Liver (tissue), 3 donors: ENCODE results near the gene PPP1R1A.

Experiments used
- ATF3 ChIP-seq: IDR thresholded peaks from 2 replicates; pipeline ENCODE4 v1.6.1; 2016; ENCODE audit warnings: antibody characterized with exemption
- CTCF ChIP-seq: fragments of 150-350 bp; IDR thresholded peaks from 2 replicates; pipeline ENCODE4 v1.5.1; 2017; ENCODE audit warnings: improper control_type of control experiment, low read depth, low read length; ENCODE audit not compliant: missing input control
- FOXA1 ChIP-seq: IDR thresholded peaks from 2 replicates; pipeline ENCODE4 v1.6.1; 2016; ENCODE audit warnings: antibody characterized with exemption
- GABPA ChIP-seq, 2 donors: IDR thresholded peaks in 1 of 2; conservative IDR thresholded peaks in 1 of 2; 2 replicates each; pipeline ENCODE4 v1.6.1; 2016; ENCODE audit warnings: antibody characterized with exemption in 2 of 2, mild to moderate bottlenecking in 1 of 2, moderate library complexity in 1 of 2
- HNF4G ChIP-seq: IDR thresholded peaks from 2 replicates; pipeline ENCODE4 v1.6.1; 2016; ENCODE audit warnings: antibody characterized with exemption
- MAX ChIP-seq: IDR thresholded peaks from 2 replicates; pipeline ENCODE4 v1.6.1; 2016; ENCODE audit warnings: antibody characterized with exemption
- RAD21 ChIP-seq, 2 donors: IDR thresholded peaks; 2 replicates each; pipeline ENCODE4 v1.6.1; 2016; ENCODE audit warnings: antibody characterized with exemption in 2 of 2, mild to moderate bottlenecking in 2 of 2
- REST ChIP-seq: IDR thresholded peaks from 2 replicates; pipeline ENCODE4 v1.6.1; 2016; ENCODE audit warnings: antibody characterized with exemption, mild to moderate bottlenecking
- SP1 ChIP-seq: IDR thresholded peaks from 2 replicates; pipeline ENCODE4 v1.6.1; 2018; ENCODE audit warnings: antibody characterized with exemption, mild to moderate bottlenecking
- TAF1 ChIP-seq: conservative IDR thresholded peaks from 2 replicates; pipeline ENCODE4 v1.6.1; 2016; ENCODE audit warnings: antibody characterized with exemption, mild to moderate bottlenecking
- YY1 ChIP-seq: IDR thresholded peaks from 2 replicates; pipeline ENCODE4 v1.6.1; 2016; ENCODE audit warnings: antibody characterized with exemption, mild to moderate bottlenecking
- ZBTB33 ChIP-seq: IDR thresholded peaks from 2 replicates; pipeline ENCODE4 v1.6.1; 2016; ENCODE audit warnings: antibody characterized with exemption
- donor health status: healthy.
- donor health status: healthy.

- TF ChIP-seq CTCF, result no peak
- no peak for TF ChIP-seq ATF3
- TF ChIP-seq ZBTB33, result no peak
- no peak for TF ChIP-seq YY1
- TF ChIP-seq SP1, result no peak
- TF ChIP-seq MAX, result no peak
- no peak for TF ChIP-seq RAD21 (IDR thresholded peaks at IDR 0.05)
- TF ChIP-seq REST, result no peak
- TF ChIP-seq GABPA (IDR thresholded peaks at IDR 0.05 in 1 of 2, conservative IDR thresholded peaks at IDR 0.05 in 1 of 2), result no peak
- no peak for TF ChIP-seq FOXA1
- TF ChIP-seq TAF1, result no peak
- no peak for TF ChIP-seq HNF4G
Observed at GRCh38 chr12:54558311-54558710, 30.1 kb downstream of the PPP1R1A start.
